ENCODE data around the gene EXOG.

The EXOG gene

DNA sequence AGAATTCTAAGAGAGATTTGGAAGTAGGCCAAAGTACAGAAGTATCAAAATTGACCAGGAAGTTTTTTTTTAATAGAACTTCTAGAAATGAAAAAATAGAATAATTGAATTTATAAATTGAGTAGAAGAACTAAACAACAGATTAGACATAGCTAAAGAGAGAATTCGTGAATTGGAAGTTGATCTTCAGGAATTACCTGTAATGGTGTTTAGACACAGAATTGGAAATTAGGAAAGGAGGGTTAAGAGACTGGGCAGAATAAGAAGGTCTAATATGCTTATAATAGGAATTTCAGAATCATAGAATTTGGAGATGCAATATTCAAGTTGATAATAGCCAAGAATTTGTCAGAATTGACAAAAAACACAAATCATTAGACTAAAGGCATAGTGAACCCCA is 26.3 kb upstream of the EXOG start:
- POLR2A ChIA-PET, result no interaction called here
- no peak for TF ChIP-seq SP1 (IDR thresholded peaks at IDR 0.05)
- no peak for TF ChIP-seq PKNOX1 (IDR thresholded peaks at IDR 0.05)
- no peak for TF ChIP-seq HDGF (IDR thresholded peaks at IDR 0.05; ENCODE audit: borderline replicate concordance)
- no peak for TF ChIP-seq LEF1 (IDR thresholded peaks at IDR 0.05; ENCODE audit: borderline replicate concordance)
- TF ChIP-seq SUZ12 (IDR thresholded peaks at IDR 0.05), result no peak
- TF ChIP-seq FOXM1 (IDR thresholded peaks at IDR 0.05; ENCODE audit: borderline replicate concordance), result no peak
- TF ChIP-seq TARDBP (IDR thresholded peaks at IDR 0.05), result no peak
- TF ChIP-seq BHLHE40 (IDR thresholded peaks at IDR 0.05; ENCODE audit: borderline replicate concordance), result no peak
- no peak for TF ChIP-seq ARNT (IDR thresholded peaks at IDR 0.05)
- no peak for TF ChIP-seq L3MBTL2 (conservative IDR thresholded peaks at IDR 0.05)
- TF ChIP-seq CTBP1 (IDR thresholded peaks at IDR 0.05; ENCODE audit: borderline replicate concordance), result no peak
- no peak for TF ChIP-seq FOXK2 (IDR thresholded peaks at IDR 0.05)
- no peak for TF ChIP-seq ZNF384 (IDR thresholded peaks at IDR 0.05)
- CTCF ChIA-PET, result interaction anchor here (1.0 kb wide), 1 partner anchor 19 kb away, joined by 3 read pairs; no protein-coding TSS in a partner anchor
- no peak for DNase-seq (ENCODE audit: extremely low spot score)

- CTCF ChIA-PET, result no interaction called here
- TF ChIP-seq FOXM1 (IDR thresholded peaks at IDR 0.05; ENCODE audit: borderline replicate concordance) (no peak), FOXA1 (IDR thresholded peaks at IDR 0.05) (no peak), ELF4 (IDR thresholded peaks at IDR 0.05) (no peak), PKNOX1 (IDR thresholded peaks at IDR 0.05) (no peak), SP1 (IDR thresholded peaks at IDR 0.05) (no peak), ARNT (IDR thresholded peaks at IDR 0.05) (no peak), L3MBTL2 (conservative IDR thresholded peaks at IDR 0.05) (no peak), CTBP1 (IDR thresholded peaks at IDR 0.05; ENCODE audit: borderline replicate concordance) (no peak)
Measured at GRCh38 chr3:38471260-38471857, 24.8 kb upstream of the EXOG start.

DNA sequence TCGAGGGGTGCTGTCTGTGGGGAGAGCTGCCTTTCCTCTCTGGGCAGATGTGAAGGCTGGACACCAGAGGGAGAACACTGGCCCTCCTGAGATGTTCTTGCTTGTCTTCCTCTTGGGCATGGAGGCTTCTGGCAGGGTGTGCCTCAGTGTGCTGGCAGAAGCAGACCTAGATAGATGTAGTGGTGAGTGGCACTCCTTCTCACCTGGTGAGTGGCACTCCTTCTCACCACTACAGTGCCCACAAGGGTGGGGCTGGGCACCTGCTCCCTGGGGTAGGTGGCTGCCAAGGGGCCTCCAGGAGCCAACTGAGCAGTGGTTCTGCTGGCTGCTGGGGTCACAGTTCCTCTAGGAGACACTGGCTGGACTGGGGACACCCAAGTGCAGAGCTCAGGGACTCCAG is 23.8 kb upstream of the EXOG start:
- TF ChIP-seq NFRKB (IDR thresholded peaks at IDR 0.05), result no peak
- TF ChIP-seq ELF4 (IDR thresholded peaks at IDR 0.05), result no peak
- no peak for TF ChIP-seq CTBP1 (IDR thresholded peaks at IDR 0.05; ENCODE audit: borderline replicate concordance)
- no peak for TF ChIP-seq FOXM1 (IDR thresholded peaks at IDR 0.05; ENCODE audit: borderline replicate concordance)
- TF ChIP-seq LEF1 (IDR thresholded peaks at IDR 0.05; ENCODE audit: borderline replicate concordance), result no peak
- no peak for TF ChIP-seq HDGF (IDR thresholded peaks at IDR 0.05; ENCODE audit: borderline replicate concordance)
- TF ChIP-seq L3MBTL2 (conservative IDR thresholded peaks at IDR 0.05), result no peak
- no peak for TF ChIP-seq BHLHE40 (IDR thresholded peaks at IDR 0.05; ENCODE audit: borderline replicate concordance)
- TF ChIP-seq FOXK2 (IDR thresholded peaks at IDR 0.05), result no peak
- no peak for TF ChIP-seq SP1 (IDR thresholded peaks at IDR 0.05)
- TF ChIP-seq TARDBP (IDR thresholded peaks at IDR 0.05), result no peak
- ChIA-PET POLR2A (no interaction called here), CTCF (interaction anchor here (0.8 kb wide), 1 partner anchor 8 kb away, joined by 3 read pairs; no protein-coding TSS in a partner anchor)
- no peak for DNase-seq (ENCODE audit: extremely low spot score)

More at GRCh38 chr3:38471260-38471857, 24.8 kb upstream of the EXOG start:
- POLR2A ChIA-PET, result no interaction called here
- no peak for DNase-seq (ENCODE audit: extremely low spot score)

DNA sequence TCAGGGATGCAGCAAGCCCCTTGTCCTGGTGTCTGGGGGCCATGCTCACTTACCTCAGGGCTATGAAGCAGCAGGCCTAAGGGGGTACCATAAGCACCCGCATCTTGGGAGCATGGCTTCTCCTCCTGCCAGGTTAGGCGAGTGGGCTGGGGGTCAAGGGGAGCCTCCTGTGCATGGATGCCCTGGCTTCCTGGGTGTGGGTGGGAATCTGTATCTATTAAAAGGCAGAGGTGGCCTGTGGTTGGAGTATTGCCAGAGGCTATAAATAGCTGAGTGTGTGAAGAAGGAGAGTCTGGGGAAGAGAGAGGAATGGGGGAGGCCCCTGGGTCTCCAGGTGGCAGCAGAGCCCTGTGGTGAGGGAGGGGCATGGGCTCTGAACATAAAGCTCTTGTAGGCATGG is 22.9 kb upstream of the EXOG start:
- ChIA-PET CTCF (interaction anchor here (0.8 kb wide), 1 partner anchor 8 kb away, joined by 3 read pairs; no protein-coding TSS in a partner anchor), POLR2A (no interaction called here)
- TF ChIP-seq PKNOX1 (IDR thresholded peaks at IDR 0.05) (no peak), HDGF (IDR thresholded peaks at IDR 0.05; ENCODE audit: borderline replicate concordance) (no peak), TARDBP (IDR thresholded peaks at IDR 0.05) (no peak), FOXK2 (IDR thresholded peaks at IDR 0.05) (no peak), LEF1 (IDR thresholded peaks at IDR 0.05; ENCODE audit: borderline replicate concordance) (no peak), BHLHE40 (IDR thresholded peaks at IDR 0.05; ENCODE audit: borderline replicate concordance) (no peak), FOXA1 (IDR thresholded peaks at IDR 0.05) (no peak), ARNT (IDR thresholded peaks at IDR 0.05) (no peak), ELF4 (IDR thresholded peaks at IDR 0.05) (no peak)
- DNase-seq (ENCODE audit: extremely low spot score), result no peak

- no peak for DNase-seq (ENCODE audit: extremely low spot score)
- POLR2A ChIA-PET, result no interaction called here
- CTCF ChIA-PET, result no interaction called here
- TF ChIP-seq SUZ12 (IDR thresholded peaks at IDR 0.05) (no peak), ZNF384 (IDR thresholded peaks at IDR 0.05) (no peak)
Measured at GRCh38 chr3:38474928-38475605, 21.1 kb upstream of the EXOG start.

- no peak for DNase-seq (ENCODE audit: extremely low spot score)
- ChIA-PET POLR2A (no interaction called here), CTCF (no interaction called here)
- no peak for TF ChIP-seq SUZ12 (IDR thresholded peaks at IDR 0.05)
Measured at GRCh38 chr3:38475716-38476115, 20.4 kb upstream of the EXOG start.
